HL-60 (cell line): ENCODE results near the gene CKAP5.

Experiments
- DNase-seq, 2 experiments: peaks; one replicate each; pipeline ENCODE4 v3.0.0-alpha.2; 2010 to 2020; ENCODE audit warnings: low read depth in 1 of 2, low spot score in 1 of 2
- H3K27ac ChIP-seq: fragments of 250-450 bp; sonication (Bioruptor Pico); replicated peaks from 2 replicates; pipeline ENCODE4 v1.5.1; 2020; ENCODE audit warnings: mild to moderate bottlenecking, moderate library complexity
- H3K27me3 ChIP-seq: fragments of 250-450 bp; sonication (Bioruptor Pico); 2 replicates; pipeline ENCODE4 v1.5.1; 2021; ENCODE audit warnings: mild to moderate bottlenecking, moderate library complexity; ENCODE audit not compliant: insufficient read depth, poor library complexity, severe bottlenecking
- H3K4me3 ChIP-seq: replicated peaks from 2 replicates; pipeline ENCODE4 v1.5.1; 2011; ENCODE audit warnings: mild to moderate bottlenecking, control low read depth, low read length; ENCODE audit not compliant: insufficient read depth
- CTCF ChIP-seq: IDR thresholded peaks from one replicate; pipeline ENCODE4 v1.5.1; 2011; ENCODE audit warnings: low read length, control low read depth, inconsistent platforms; ENCODE audit not compliant: insufficient read depth
- GABPA ChIP-seq: IDR thresholded peaks from 2 replicates; pipeline ENCODE4 v1.6.1; 2012; ENCODE audit warnings: low read depth
- POLR2AphosphoS5 ChIP-seq: IDR thresholded peaks from 2 replicates; pipeline ENCODE4 v1.6.1; 2012; ENCODE audit warnings: low read depth
- REST ChIP-seq: IDR thresholded peaks from 2 replicates; pipeline ENCODE4 v1.6.1; 2012; ENCODE audit warnings: low read depth; ENCODE audit not compliant: insufficient replicate concordance
- SPI1 ChIP-seq: IDR thresholded peaks from 2 replicates; pipeline ENCODE4 v1.6.1; 2012; ENCODE audit warnings: low read depth, mild to moderate bottlenecking, borderline replicate concordance
- long read RNA-seq: library from polyadenylated mRNA; unstranded; transcript quantifications from one replicate; pipeline ENCODE4 v2.0.0, GENCODE V29; 2020

Gene CKAP5
- long read RNA-seq, partial matches to known transcripts, result 217 of 237 reads
- long read RNA-seq, other reads (novel, unspliced or antisense), result 18 of 237 reads

- Histone ChIP-seq H3K27ac (peak within 1 kb of the TSS; percentile 87), H3K27me3 (no peaks in the 10 kb centered on the region), H3K4me3 (peak within 1 kb of the TSS; percentile 74)
- peak; percentile 63 to 90 for DNase-seq
- TF ChIP-seq POLR2AphosphoS5 (peak; percentile 76), CTCF (no peak)
These were observed at the start of gene CKAP5 for GRCh38 chr11:46845740-46846509. TSS of gene CKAP5 (minus strand) at chr11:46846280. CDS start at chr11:46821231, 25,049 bp downstream.

- Histone ChIP-seq H3K27ac (no peak overlapping the region), H3K4me3 (no peak overlapping the region), H3K27me3 (no peaks in the 10 kb centered on the region)
- no peak for DNase-seq
- TF ChIP-seq POLR2AphosphoS5 (no peak), SPI1 (no peak), CTCF (no peak), GABPA (no peak), REST (no peak)
These were observed 49.7 kb upstream of the CKAP5 start for GRCh38 chr11:46895821-46896220.

- H3K27me3 ChIP-seq, result no peaks in the 10 kb centered on the region
- H3K4me3 ChIP-seq, result no peak overlapping the region
- H3K27ac ChIP-seq, result no peak overlapping the region
- no peak for DNase-seq
- TF ChIP-seq REST (no peak), SPI1 (no peak), CTCF (no peak)
These were observed 48.9 kb upstream of the CKAP5 start for GRCh38 chr11:46894961-46895360.

GRCh38 chr11:46894506-46894905 is 48.4 kb upstream of the CKAP5 start:
- no peak for DNase-seq
- TF ChIP-seq POLR2AphosphoS5, result no peak
- TF ChIP-seq GABPA, result no peak
- no peak for TF ChIP-seq CTCF
- TF ChIP-seq REST, result no peak
- no peak for TF ChIP-seq SPI1
- H3K27ac ChIP-seq, result no peak overlapping the region
- H3K27me3 ChIP-seq, result no peaks in the 10 kb centered on the region
- no peak overlapping the region for H3K4me3 ChIP-seq
